ENCODE measurements around the gene TBKBP1. TPM values are rescaled to one million over a fixed set of nuclear protein-coding genes. Genes with fewer than 3 reads are reported as not detected.

The TBKBP1 gene
- total RNA-seq, 1 donor from 2014 or later: 18.3 TPM

GRCh38 chr17:47686276-47686635 is 7.7 kb upstream of the TBKBP1 start:
- no peak for TF ChIP-seq CTCF (IDR thresholded peaks at IDR 0.05)
- Histone ChIP-seq H3K27ac (no peak overlapping the region), H3K9me3 (no peaks in the 10 kb centered on the region), H3K36me3 (peaks cover 23 to 29% of the 10 kb centered on the region in 2 donors), H3K4me1 (no peaks in the 10 kb centered on the region), H3K4me3 (no peak overlapping the region), H3K27me3 (no peaks in the 10 kb centered on the region)
- no peak for DNase-seq (ENCODE audit: low spot score in 2 of 2)
- intact Hi-C loops (cut with DNase I): no loop called here

GRCh38 chr17:47686664-47687327 is 7.2 kb upstream of the TBKBP1 start:
- peaks cover 17 to 23% of the 10 kb centered on the region in 2 donors for H3K36me3 ChIP-seq
- no peaks in the 10 kb centered on the region for H3K9me3 ChIP-seq
- H3K27ac ChIP-seq: no peak overlapping the region
- no peak for TF ChIP-seq CTCF (IDR thresholded peaks at IDR 0.05)
- DNase-seq (ENCODE audit: low spot score in 2 of 2): no peak
- no peak overlapping the region for H3K4me3 ChIP-seq
- H3K27me3 ChIP-seq: no peaks in the 10 kb centered on the region
- H3K4me1 ChIP-seq: no peaks in the 10 kb centered on the region
- intact Hi-C loops (cut with DNase I): no loop called here

GRCh38 chr17:47687328-47687690 is 6.7 kb upstream of the TBKBP1 start:
- Histone ChIP-seq H3K36me3 (peaks cover 12 to 18% of the 10 kb centered on the region in 2 donors), H3K9me3 (no peaks in the 10 kb centered on the region), H3K27me3 (no peaks in the 10 kb centered on the region), H3K4me1 (no peaks in the 10 kb centered on the region), H3K27ac (no peak overlapping the region), H3K4me3 (no peak overlapping the region)
- DNase-seq (ENCODE audit: low spot score in 2 of 2): no peak
- intact Hi-C loops (cut with DNase I): no loop called here
- TF ChIP-seq CTCF (IDR thresholded peaks at IDR 0.05): no peak

GRCh38 chr17:47687748-47688147 is 6.2 kb upstream of the TBKBP1 start:
- peaks cover 8 to 14% of the 10 kb centered on the region in 2 donors for H3K36me3 ChIP-seq
- no peak overlapping the region for H3K27ac ChIP-seq
- no peaks in the 10 kb centered on the region for H3K9me3 ChIP-seq
- TF ChIP-seq CTCF (IDR thresholded peaks at IDR 0.05): no peak
- H3K27me3 ChIP-seq: no peaks in the 10 kb centered on the region
- DNase-seq (ENCODE audit: low spot score in 2 of 2): no peak
- no peaks in the 10 kb centered on the region for H3K4me1 ChIP-seq
- no peak overlapping the region for H3K4me3 ChIP-seq
- intact Hi-C loops (cut with DNase I): no loop called here

- peaks cover 1 to 7% of the 10 kb centered on the region in 2 donors for H3K4me1 ChIP-seq
- peaks cover 3% of the 10 kb centered on the region in 2 donors for H3K36me3 ChIP-seq
- H3K4me3 ChIP-seq: no peak overlapping the region
- no peaks in the 10 kb centered on the region for H3K9me3 ChIP-seq
- no peaks in the 10 kb centered on the region for H3K27me3 ChIP-seq
- H3K27ac ChIP-seq: no peak overlapping the region
- intact Hi-C loops (cut with DNase I): loop anchor here (10.0 kb wide), 2 partner anchors 205 to 1205 kb away; partner anchors contain the start of genes ATP5MC1 and SP2
- no peak for TF ChIP-seq CTCF (IDR thresholded peaks at IDR 0.05)
- no peak for DNase-seq (ENCODE audit: low spot score in 2 of 2)
Observed at GRCh38 chr17:47690121-47690520, 3.8 kb upstream of the TBKBP1 start.

Measured in ascending aorta (tissue), 2 donors.